Stimulated activated CD8-positive, alpha-beta memory T cell treated with anti-CD3 and anti-CD28 coated beads, Interleukin-2, amount 100 ng/mL, for 48 hours (primary cell): ENCODE data around the gene CSF2RB.
"Not testable (repeated sequence)": the region's sequence is repeated elsewhere in the genome, so short reads cannot be mapped to it uniquely, and the experiment has no call there.

Experiments
- DNase-seq, 2 donors: peaks; one replicate each; pipeline ENCODE4 v3.0.0-alpha.2; 2020; ENCODE audit warnings: low read depth in 2 of 2

The CSF2RB gene

DNA sequence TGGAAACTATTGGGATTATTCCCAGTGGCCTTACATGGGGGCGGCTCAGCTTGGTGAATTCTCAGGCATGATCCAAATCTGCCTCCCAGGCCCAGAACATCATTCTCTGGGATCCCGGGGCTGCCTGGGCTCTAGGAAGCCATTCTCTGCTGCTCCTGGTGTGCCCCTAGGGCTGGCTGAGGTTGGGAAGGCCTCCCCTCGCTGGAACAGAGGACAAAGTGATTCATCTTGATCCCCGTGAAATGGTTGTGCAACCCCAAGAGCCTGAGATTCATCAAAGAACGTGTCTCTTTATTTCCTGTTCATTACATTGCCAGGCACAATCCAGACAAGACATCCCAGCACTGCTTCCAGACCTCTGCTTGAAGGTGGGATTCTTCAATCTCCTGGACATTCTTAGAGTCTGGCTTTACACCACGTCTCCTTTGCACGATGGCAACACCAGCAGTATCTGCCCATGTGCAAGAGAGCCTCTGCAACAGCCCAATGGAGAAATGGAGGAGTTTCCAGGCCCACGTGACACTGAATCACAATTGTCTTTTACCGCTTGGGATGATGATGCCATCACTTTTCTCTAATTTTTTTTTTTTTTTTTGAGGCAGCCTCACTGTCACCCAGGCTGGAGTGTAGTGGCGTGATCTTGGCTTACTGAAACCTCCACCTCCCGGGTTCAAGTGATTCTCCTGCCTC lies 53.6 kb downstream of the CSF2RB start:
- no peak for DNase-seq

DNA sequence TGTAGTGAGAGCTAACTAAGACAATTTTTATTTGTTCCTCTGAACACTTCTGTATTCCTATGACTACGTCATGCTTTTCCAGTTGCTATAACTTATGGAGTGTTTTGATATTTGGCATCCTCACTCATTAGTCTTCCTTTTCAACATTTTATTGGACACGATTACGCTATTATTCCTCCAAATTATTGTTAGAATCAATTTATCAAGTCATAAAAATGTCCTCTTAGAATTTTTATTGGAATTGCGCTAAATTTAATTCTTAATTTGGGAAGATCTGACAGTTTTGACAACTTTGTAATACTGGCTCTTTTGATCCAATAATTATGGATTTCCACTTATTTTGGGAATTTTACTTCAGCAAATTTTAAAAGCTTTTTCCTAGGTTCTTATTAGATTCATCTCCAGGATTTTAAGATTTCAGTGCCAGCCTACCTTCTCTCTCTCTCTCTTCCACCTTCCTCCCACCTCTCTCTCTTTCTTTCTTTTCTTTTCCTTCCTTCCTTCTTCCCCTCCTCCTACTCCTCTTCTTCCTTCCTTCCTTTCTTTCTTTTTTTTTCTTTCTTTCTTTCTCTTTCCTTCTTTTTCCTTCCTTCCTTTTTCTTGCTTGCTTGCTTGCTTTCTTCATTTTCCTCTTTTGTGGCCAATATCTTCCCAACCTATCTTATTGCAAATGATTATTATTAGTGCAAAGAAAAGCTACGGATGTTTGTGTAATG lies 55.0 kb downstream of the CSF2RB start:
- DNase-seq, result no peak

DNA sequence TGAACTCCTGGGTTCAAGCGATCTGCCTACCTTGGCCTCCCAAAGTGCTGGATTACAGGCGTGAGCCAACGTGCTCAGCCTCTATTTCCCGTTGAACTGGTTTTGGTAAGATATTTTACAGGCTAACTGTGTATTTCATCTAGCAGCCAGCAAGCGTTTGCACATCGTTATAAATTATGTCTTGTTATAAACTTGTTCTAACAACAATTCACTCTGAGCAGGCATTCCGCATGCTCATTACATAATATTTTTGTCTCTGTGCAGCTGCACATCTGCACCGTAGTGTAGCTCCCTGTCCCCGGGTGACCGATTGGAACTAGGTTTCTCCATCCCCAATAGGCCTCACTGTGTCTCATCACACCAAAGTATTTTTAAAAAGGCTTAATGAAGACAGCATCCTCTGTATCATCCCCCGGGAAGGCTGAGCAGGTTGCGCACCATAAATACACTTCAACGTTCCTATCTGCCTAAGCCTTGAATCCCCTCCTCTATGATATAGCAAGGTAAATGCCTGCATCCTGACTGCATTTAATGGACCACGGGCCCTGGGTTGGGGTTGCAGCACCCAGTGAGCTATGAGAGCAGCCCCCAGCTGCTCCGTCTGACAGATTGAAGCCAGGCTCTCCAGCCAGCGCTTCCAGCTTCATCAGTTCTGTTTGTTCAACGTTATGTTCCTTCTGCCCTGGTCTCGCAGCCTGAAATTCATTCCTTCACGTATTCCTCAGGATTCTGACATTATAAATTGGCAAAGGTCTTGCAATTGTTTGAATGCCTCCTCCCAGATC lies 58.1 kb downstream of the CSF2RB start:
- DNase-seq, result no peak

DNA sequence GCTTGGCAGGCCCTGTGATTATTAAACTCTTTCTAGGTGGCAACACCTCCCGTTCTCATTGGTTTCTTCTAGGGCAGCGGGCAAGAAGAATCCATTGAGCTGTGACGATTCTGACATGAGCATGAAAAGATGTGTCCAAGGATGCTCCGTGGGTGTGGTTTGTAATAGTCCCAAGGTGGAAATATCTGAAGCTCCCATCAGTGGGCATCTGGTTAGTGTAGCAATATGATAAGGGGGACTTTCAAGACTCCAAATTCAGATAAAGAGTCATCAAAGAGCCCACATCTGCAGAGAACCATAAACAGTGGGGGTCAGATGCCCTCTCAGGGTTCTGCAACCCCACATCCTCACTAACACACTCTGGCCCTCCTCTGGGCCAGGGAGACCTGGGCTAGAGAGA lies 63.2 kb downstream of the CSF2RB start:
- DNase-seq, result no peak

DNA sequence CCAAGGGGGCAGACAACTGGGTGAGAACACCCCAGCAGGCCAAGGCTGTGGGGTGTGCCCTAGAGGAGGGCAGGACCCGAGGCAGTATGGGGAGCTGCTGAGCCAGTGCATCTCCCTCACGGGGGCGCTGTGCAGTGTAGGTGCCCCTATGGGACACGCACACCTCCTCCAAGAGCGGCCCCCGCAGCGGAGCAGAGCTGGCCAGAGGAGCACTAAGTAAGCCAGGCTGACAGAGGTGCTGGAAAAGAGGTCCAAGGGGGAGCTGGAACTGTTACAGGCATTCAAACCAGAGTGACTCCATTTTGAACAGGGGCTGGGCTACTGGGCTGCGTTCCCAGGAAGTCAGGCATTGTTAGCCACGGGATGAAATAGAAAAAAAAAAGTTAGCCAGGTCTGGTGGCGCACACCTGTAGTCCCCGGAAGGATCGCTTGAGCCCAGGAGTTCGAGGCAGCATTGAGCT lies 64.0 kb downstream of the CSF2RB start:
- DNase-seq, result peak; percentile 71 to 81

DNA sequence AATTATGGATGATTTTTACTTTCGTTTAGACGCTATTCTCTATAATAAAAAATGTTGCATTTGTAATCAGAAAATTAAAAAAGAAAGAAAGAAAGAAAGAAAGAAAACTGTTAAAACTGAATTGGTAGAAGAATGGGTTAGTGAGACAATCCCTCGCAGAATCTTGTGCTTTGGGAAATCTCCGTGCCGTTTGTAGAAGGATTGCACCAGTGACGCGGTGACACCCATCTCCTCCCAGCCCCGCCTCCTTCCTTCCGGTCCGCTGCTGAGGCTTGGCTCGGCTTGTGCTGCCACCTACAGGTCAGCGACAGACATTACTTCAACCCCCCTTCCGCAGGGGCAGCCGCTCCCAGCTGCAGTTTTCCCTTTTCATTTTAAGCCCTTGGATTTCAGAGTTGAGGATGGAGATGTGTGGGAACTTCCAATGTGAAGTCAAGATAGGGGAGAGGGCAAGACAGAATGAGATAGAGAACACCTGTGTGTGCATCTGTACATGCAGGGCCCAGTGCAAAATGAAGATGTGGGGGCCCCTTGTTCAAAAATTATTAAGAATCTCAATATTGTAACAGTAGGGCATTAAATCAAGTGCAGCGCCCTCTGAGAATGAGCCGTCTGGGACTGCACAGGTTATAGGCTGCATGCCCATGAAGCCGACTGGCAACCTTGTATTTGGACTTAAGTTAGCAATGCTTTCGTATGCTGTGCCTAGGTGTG lies 64.7 kb downstream of the CSF2RB start:
- peak; percentile 84 to 85 for DNase-seq

DNA sequence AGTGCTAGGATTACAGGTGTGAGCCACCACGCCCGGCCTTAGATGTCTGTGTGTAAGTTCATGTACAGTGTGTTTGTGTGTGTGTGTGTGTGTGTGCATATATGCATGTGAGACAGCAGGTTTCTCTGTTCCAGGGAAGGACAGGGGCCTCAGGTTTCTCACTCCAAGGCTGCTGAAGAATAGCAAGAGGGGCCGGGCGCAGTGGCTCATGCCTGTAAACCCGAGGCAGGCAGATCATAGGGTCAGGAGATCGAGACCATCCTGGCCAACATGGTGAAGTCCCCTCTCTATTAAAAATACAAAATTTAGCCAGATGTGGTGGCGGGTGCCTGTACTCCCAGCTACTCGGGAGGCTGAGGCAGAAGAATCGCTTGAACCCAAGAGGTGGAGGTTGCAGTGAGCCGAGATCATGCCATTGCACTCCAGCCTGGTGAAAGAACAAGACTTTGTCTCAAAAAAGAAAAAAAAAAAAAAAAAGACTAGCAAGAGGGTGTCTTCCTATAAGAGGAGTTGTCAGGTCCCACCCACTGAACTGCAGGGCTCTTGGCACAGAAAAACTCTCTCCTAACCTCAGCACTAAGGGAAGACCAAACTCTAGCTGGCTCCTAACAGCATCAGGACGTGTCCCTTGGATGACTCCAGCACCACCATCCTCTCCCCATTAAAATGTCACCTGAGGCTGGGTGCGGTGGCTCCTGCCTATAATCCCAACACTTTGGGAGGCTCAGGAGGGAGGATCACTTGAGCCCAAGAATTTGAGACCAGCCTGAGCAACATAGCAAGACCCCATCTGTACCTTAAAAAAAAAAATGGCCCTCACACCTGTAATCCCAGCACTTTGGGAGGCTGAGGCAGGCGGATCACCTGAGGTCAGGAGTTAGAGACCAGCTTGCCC lies 65.8 kb downstream of the CSF2RB start:
- no peak for DNase-seq

DNA sequence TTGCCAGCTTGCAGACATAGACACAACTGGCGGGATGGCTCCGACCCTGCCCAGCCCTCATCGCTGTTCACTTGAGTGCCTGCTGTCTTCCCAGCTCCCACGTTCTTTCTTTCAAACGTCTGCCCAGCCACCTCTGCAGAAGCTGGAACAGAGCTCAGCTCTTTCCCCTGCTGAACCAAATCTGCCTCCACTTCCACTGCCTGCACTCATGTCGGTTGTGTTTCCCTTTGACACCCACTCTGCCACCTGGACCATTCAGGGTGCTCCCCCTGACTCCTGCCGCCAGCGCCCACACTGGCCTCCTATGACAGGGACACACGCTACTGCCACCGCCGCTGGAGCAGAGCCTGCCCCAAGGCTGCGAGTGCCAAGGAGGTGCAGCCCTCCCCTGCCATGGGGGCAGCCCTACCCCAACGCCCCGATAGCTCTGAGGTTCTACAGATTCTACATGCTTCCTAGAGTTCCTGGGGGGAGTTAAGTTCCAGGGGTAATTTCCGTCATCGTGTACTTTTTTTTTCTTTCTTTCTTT lies 67.9 kb downstream of the CSF2RB start:
- DNase-seq, result no peak

DNA sequence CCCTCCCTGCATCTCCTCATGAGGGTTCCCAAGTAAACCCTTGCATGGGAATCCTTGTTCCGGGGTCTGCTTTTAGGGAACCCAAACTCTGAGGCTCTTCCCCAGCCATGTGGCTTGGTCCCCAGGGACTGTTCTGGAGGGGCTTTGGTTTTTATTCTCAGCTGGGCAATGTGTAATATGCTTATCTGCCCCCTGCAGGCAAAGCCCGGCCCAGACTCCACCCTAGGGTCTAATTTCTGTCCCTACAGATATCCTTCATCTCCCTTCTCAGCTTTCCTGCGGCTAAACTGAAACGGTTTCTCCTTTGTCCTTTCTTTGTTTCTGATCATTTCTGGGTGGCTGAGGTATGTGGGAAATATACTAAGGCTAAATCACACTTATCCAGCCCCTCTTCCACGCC lies 68.7 kb downstream of the CSF2RB start:
- no peak for DNase-seq

DNA sequence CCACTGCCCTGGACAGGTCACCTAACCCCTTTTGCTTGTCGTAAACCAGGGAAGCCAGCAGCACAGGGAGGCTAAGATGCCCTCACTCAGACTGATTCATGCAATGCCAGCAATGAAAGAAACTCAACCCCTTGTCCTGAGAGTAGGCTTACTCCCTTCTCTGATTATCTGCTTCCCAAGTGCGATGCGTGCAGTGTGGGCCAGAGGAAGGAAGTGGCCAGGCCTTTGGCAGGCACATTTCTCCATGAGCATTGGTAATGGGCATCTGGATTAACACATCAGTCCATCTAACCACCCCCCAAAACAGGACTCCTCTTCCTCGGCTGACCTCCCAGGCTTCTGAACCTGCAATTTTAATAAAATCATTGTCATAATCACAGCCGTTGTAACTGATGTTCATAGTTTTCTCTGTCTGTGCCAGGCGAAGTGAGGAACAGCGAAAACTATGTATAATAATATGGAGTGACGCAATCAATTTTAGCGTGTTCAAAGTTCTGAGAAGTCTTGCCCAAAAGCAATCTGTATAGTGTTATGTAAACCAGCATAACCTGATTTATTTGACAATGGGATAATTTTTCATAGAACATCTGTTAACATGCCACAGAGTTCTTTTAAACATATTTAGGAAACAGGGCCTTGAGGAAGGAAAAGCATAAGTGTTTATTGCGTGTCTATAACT lies 71.9 kb downstream of the CSF2RB start:
- no peak for DNase-seq

DNA sequence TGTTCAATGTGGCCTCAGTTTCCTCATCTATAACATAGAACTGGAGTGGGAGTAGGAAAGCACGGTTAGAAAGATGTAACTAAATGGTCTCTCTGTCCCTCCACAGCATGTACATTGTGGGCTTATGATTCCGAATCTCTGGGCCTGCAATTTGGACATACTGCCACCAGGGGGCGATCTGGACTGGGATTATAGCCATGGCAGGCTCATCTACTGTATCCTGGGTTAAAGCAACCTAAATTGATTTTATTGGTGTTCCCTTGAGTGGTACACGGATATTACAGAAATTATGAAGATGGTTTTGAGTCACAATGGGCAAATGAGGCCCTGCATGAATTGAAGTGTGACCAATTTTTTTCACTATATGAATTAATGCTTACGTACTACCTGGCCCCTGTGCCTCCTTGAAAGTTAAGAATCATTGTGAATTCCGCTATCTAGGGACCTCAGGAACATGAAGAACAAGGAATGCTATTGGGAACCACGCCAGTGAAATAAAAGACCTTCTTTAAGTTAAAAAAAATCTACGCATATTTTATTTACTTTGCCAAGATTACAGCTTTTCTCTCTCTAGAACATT lies 72.9 kb downstream of the CSF2RB start:
- DNase-seq, result peak; percentile 27 to 55

DNA sequence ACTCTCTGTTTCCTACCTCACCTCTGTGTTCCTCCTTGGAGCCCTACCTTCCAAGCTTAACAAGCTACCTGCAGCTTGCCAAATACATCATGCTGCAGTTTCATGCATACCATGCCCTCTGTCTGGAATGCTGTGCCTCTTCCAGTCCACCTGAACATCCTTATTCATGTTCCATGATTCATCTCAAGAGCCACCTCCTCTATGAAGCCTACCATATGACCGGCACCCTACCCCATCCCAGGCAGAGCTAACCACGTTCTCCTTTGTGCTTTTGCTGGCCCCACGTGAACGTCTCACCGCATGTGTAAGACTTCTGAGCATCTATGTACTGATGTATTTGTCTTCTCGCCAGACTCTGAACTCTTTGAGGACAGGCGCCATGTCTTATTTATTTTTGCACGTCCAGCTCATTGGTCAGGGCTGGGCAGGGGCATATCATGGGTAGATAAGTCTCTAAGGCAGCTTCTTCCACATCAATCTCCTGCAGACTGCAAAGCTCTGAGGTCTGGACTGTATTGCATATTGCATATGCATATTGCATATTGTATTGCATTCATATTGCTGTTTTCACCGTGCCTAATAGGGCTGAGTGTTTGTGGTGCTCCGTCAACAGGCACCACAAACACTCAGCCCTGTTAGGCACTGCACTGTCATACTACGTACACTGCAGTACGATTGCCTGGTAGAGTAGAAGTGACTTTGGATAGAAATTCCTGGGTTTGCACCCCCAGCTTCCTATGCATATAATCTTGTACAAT lies 74.8 kb downstream of the CSF2RB start:
- DNase-seq, result no peak

DNA sequence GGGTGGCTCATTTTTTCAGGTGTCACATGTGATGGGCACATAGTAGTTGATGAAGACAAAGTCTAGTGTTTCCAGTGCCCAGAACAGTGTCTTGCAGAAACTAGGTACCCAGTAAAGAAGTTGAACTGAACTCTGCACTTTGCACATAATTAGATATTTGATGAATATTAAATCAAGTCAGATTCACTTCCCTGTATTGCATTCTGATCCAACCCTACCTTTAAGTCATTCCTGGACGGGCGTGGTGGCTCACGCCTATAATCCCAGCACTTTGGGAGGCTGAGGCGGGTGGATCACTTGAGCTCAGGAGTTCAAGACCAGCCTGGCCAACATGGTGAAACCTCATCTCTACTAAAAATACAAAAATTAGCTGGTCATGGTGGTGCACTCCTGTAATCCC lies 75.6 kb downstream of the CSF2RB start:
- not testable (repeated sequence) for DNase-seq
